GM12878 (cell line): ENCODE results near the gene ANKRD16. TPM values are rescaled to one million over a fixed set of nuclear protein-coding genes. Genes with fewer than 3 reads are reported as not detected.
"Not testable (repeated sequence)": the region's sequence is repeated elsewhere in the genome, so short reads cannot be mapped to it uniquely, and the experiment has no call there.

Experiments
- ATAC-seq: fragments of 200-7000 bp; cut with Tn5 transposase; 3 replicates; pipeline ENCODE4 v1.9.1; 2020; ENCODE audit warnings: mild to moderate bottlenecking, moderate library complexity
- BruUV-seq: library from RNA; stranded (reverse); fragments of 400-500 nt; replicated peaks from 2 replicates; lab custom pipeline; 2021; lab: Mats Ljungman, UMichigan
- CTCF ChIA-PET: fragments of 300-600 bp; sonication (Branson Sonifier 250); formaldehyde crosslinking; extraction: SDS; loops from one replicate; lab custom pipeline; 2021; ENCODE audit warnings: inconsistent platforms; lab: Yijun Ruan, JAX
- POLR2A ChIA-PET: fragments of 350-600 bp; formaldehyde crosslinking; extraction: SDS; loops from one replicate; lab custom pipeline; 2021; ENCODE audit warnings: inconsistent platforms; lab: Charles Lee
- RAD21 ChIA-PET: fragments of 300-600 bp; sonication (Branson Sonifier 250); formaldehyde crosslinking; loops from one replicate; lab custom pipeline; 2023; ENCODE audit warnings: antibody characterized with exemption; ENCODE audit not compliant: unreplicated experiment; lab: Charles Lee
- SMC1A ChIA-PET: fragments of 300-600 bp; sonication (Branson Sonifier 250); formaldehyde crosslinking; loops from one replicate; lab custom pipeline; 2023; ENCODE audit not compliant: unreplicated experiment, uncharacterized antibody; lab: Charles Lee
- DNase-seq: peaks from one replicate; pipeline ENCODE4 v3.0.0-alpha.2; 2011; ENCODE audit warnings: low read depth, low spot score
- FAIRE-seq: peaks from 3 replicates; lab custom pipeline; 2011; peaks lifted over from hg19 to GRCh38; lab: Jason Lieb, UNC
- H2AFZ ChIP-seq: 2 replicates; pipeline ENCODE4 v1.6.0; 2011; ENCODE audit warnings: low read depth, low read length, control low read depth; ENCODE audit not compliant: control insufficient read depth
- H3K27ac ChIP-seq: 2 replicates; pipeline ENCODE4 v1.5.1; 2011; ENCODE audit warnings: control low read depth; ENCODE audit not compliant: control insufficient read depth, insufficient read depth
- H3K27me3 ChIP-seq, 2 experiments: replicated peaks in 1 of 2; 2 replicates each; pipeline versions ENCODE4 v1.6.0 to v1.6.1; 2011; ENCODE audit warnings: low read length in 1 of 2; ENCODE audit not compliant: control insufficient read depth in 2 of 2, insufficient read depth in 2 of 2
- H3K36me3 ChIP-seq, 2 experiments: 2 replicates each; pipeline ENCODE4 v1.5.1; 2011; ENCODE audit warnings: low read length in 1 of 2; ENCODE audit not compliant: control insufficient read depth in 2 of 2, insufficient read depth in 2 of 2
- H3K4me1 ChIP-seq: 2 replicates; pipeline ENCODE4 v1.6.1; 2011; ENCODE audit warnings: mild to moderate bottlenecking, low read length, moderate library complexity, mixed read lengths; ENCODE audit not compliant: control insufficient read depth, insufficient read depth
- H3K4me2 ChIP-seq: 2 replicates; pipeline ENCODE4 v1.6.0; 2011; ENCODE audit warnings: control low read depth; ENCODE audit not compliant: control insufficient read depth, insufficient read depth
- H3K4me3 ChIP-seq: fragments of 200-600 bp; sonication (generic); 2 replicates; pipeline ENCODE4 v1.5.1; 2016
- H3K79me2 ChIP-seq: 2 replicates; pipeline ENCODE4 v1.6.0; 2011; ENCODE audit warnings: low read length; ENCODE audit not compliant: control insufficient read depth, insufficient read depth
- H3K9ac ChIP-seq: 2 replicates; pipeline ENCODE4 v1.8.0; 2011; ENCODE audit warnings: low read length, control low read depth, mixed read lengths; ENCODE audit not compliant: control insufficient read depth, insufficient read depth
- H3K9me3 ChIP-seq: replicated peaks from 3 replicates; pipeline ENCODE4 v1.5.1; 2011; ENCODE audit warnings: mild to moderate bottlenecking, low read length; ENCODE audit not compliant: control insufficient read depth, insufficient read depth
- H4K20me1 ChIP-seq: 2 replicates; pipeline ENCODE4 v1.6.0; 2011; ENCODE audit not compliant: control insufficient read depth, insufficient read depth
- PAX5 ChIP-seq: IDR thresholded peaks from 2 replicates; pipeline ENCODE4 v1.6.1; 2011; ENCODE audit warnings: low read depth, low read length, borderline replicate concordance
- WGBS: methylation state at CpG from one replicate; pipeline ENCODE4 v1.1.6; 2016; ENCODE audit warnings: low lambda C conversion rate; ENCODE audit not compliant: insufficient replicate concordance, insufficient coverage; ENCODE audit errors: missing lambda C conversion rate; 5-methylcytosine and 5-hydroxymethylcytosine counted together
- in situ Hi-C: fragments of 300-500 bp; cut with MboI; formaldehyde crosslinking; loops from 9 replicates; pipeline ENCODE4 v1.14.3; 2018; ENCODE audit warnings: mixed read lengths
- intact Hi-C: fragments of 100-400 bp; cut with micrococcal nuclease; formaldehyde crosslinking; loops from one replicate; pipeline ENCODE4 v1.14.2; 2022; ENCODE audit not compliant: unreplicated experiment
- polyA plus RNA-seq, 11 experiments: library from polyadenylated mRNA; depleted of rRNA in 4 of 11; unstranded in 6 of 11; stranded (reverse) in 5 of 11; fragments of >200 nt; fragmentation: Nextera tagmentation in 4 of 11; fragmentation: Illumina TruSeq in 1 of 11; extraction: Ambion mirVana in 4 of 11; extraction: Trizol in 1 of 11; gene quantifications; 1 replicate in 1 of 11; 2 replicates in 10 of 11; pipeline versions ENCODE4 v1.2.1 to v1.2.3, GENCODE V29; 2011 to 2016; ENCODE audit warnings: inconsistent platforms in 2 of 11, missing spikeins in 2 of 11, low read depth in 1 of 11
- total RNA-seq, 4 experiments: library from RNA; depleted of rRNA in 3 of 4; stranded (reverse); fragments of >200 nt in 3 of 4; fragmentation: Illumina TruSeq in 1 of 4; extraction: Trizol in 1 of 4; gene quantifications; 2 replicates each; pipeline versions ENCODE4 v1.2.1 to v1.2.3, GENCODE V29; 2013 to 2021

ANKRD16 gene
- total and polyA plus RNA-seq, 10 of the 15 experiments (the other 5 are each of a cell fraction or from before 2014, with no cell fraction given): 0.57 to 13.6 (median 4.4) TPM

DNA sequence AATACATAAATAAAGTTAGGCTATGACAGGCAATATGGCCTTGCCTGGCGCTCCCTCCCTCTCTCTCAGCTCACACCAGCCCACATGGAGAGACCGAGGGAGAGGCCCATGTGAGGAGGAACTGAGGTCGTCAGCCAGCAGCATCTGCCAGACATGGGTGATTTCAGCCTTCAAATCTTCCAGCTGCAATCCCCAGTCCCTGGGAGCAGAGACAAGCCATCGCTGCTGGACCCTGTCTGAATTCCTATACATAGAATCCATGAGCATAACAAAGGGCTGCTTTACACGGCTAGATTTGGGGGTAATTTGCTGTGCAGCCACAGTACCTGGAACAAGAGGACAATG is 35.6 kb downstream of the ANKRD16 start:
- no peak for ATAC-seq
- WGBS: 70% methylated on average over 5 of the region's 5 CpGs
- Histone ChIP-seq H3K79me2 (no peaks in the 10 kb centered on the region), H3K27me3 (no peaks in the 10 kb centered on the region; a peak in 1 of 4 replicates), H3K9ac (no peak overlapping the region), H3K4me2 (no peak overlapping the region), H3K4me1 (peaks cover 8% of the 10 kb centered on the region), H2AFZ (no peak overlapping the region), H4K20me1 (no peaks in the 10 kb centered on the region), H3K36me3 (no peaks in the 10 kb centered on the region), H3K9me3 (no peaks in the 10 kb centered on the region), H3K27ac (no peak overlapping the region), H3K4me3 (no peak overlapping the region)
- no TSS peak for BruUV-seq
- TF ChIP-seq PAX5: no peak
- FAIRE-seq: no peak
- ChIA-PET CTCF (interaction anchor here (1.1 to 3.8 kb wide), 5 partner anchors 10 to 40 kb away, joined by 3 to 25 read pairs (median 10); partner anchors contain the start of gene GDI2), POLR2A (interaction anchor here (0.7 to 4.4 kb wide), 2 partner anchors 10 to 13 kb away, joined by 6 to 69 read pairs; no protein-coding TSS in a partner anchor), SMC1A (interaction anchor here (1.7 to 6.2 kb wide), 6 partner anchors 9 to 188 kb away, joined by 4 to 77 read pairs (median 20); partner anchors contain the start of gene GDI2), RAD21 (interaction anchor here (0.7 to 3.5 kb wide), 6 partner anchors 9 to 197 kb away, joined by 3 to 45 read pairs (median 22); partner anchors contain the start of genes ANKRD16 and FBH1)
- intact Hi-C loops (no loop called here), in situ Hi-C loops (no loop called here)
- no peak for DNase-seq

DNA sequence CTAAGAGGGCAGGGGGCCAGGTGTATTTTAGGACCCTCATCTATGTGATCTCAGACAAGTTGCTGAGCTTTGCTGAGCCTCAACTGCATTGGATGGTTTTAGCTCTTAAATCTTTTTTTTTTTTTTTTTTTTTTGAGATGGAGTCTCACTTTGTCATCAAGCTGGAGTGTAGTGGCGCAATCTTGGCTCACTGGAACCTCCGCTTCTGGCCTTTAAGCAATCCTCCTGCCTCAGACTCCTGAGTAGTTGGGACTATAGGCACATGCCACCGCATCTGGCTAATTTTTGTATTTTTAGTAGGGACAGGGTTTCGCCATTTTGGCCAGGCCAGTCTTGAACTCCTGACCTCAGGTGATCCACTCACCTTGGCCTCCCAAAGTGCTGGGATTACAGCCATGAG is 43.0 kb downstream of the ANKRD16 start:
- peaks cover 29% of the 10 kb centered on the region for H3K4me1 ChIP-seq
- BruUV-seq, intact Hi-C loops, H3K79me2 ChIP-seq, H3K36me3 ChIP-seq, H3K9ac ChIP-seq, H4K20me1 ChIP-seq, H3K27me3 ChIP-seq, ATAC-seq, in situ Hi-C loops, FAIRE-seq, H3K9me3 ChIP-seq, H3K4me3 ChIP-seq, DNase-seq: not testable (repeated sequence)
- peak overlapping the region; percentile 2; the same call in 1 of the 2 replicates for H2AFZ ChIP-seq
- ChIA-PET SMC1A (interaction anchor here (0.5 to 8.0 kb wide), 7 partner anchors 8 to 454 kb away, joined by 3 to 86 read pairs (median 4); no protein-coding TSS in a partner anchor), CTCF (interaction anchor here (0.6 to 1.0 kb wide), 3 partner anchors 17 to 28 kb away, joined by 3 to 4 read pairs (median 4); no protein-coding TSS in a partner anchor), POLR2A (interaction anchor here (0.7 to 2.2 kb wide), 6 partner anchors 11 to 60 kb away, joined by 3 to 12 read pairs (median 5); no protein-coding TSS in a partner anchor), RAD21 (interaction anchor here (8.0 to 8.4 kb wide), 2 partner anchors 15 to 32 kb away, joined by 107 to 183 read pairs; partner anchors contain the start of gene GDI2)
- H3K27ac ChIP-seq: peak overlapping the region; percentile 27
- H3K4me2 ChIP-seq: peak overlapping the region; percentile 40
- WGBS: 98% methylated on average over 4 of the region's 4 CpGs
